Prostate gland (tissue), 2 donors: ENCODE data around the gene GLP2R.

ENCODE experiments used
- POLR2A ChIP-seq: fragments of 450-650 bp; IDR thresholded peaks from one replicate; pipeline ENCODE4 v1.6.1; 2016; ENCODE audit warnings: antibody characterized with exemption, mild to moderate bottlenecking
- POLR2AphosphoS5 ChIP-seq: sonication (generic); formaldehyde crosslinking; IDR thresholded peaks from one replicate; pipeline ENCODE4 v1.6.1; 2017; ENCODE audit warnings: antibody characterized with exemption
- TF ChIP-seq, protein P1 (sequence below), 4 experiments: fragments of 200-600 bp in 2 of 4; fragments of 450-650 bp in 2 of 4; sonication (generic) in 2 of 4; IDR thresholded peaks; 1 replicate in 3 of 4; 2 replicates in 1 of 4; pipeline ENCODE4 v1.5.1; 2016 to 2019; ENCODE audit warnings: antibody characterized with exemption in 4 of 4, mild to moderate bottlenecking in 2 of 4, moderate library complexity in 2 of 4

DNA sequence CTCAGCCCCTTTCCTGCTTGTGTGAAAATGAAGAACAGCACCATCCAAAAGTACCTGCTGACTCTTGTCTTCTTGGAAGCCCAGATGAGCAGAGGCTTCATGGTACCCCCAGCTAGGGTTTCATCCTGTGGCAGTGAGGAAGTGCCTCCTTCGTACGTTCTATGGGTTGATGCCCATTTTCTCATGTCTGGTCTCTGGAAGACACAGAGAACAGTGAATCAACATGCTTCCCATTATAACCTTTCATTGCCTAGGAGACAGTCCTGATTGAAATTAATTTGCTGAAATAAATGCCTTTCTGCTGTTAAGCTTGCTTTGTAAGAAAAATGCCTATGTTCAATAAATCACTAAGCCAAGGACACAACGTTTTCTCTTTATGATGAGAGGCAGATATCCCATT is 42.8 kb downstream of the GLP2R start:
- TF ChIP-seq POLR2A (no peak), POLR2AphosphoS5 (no peak)
- TF ChIP-seq, protein P1, sequence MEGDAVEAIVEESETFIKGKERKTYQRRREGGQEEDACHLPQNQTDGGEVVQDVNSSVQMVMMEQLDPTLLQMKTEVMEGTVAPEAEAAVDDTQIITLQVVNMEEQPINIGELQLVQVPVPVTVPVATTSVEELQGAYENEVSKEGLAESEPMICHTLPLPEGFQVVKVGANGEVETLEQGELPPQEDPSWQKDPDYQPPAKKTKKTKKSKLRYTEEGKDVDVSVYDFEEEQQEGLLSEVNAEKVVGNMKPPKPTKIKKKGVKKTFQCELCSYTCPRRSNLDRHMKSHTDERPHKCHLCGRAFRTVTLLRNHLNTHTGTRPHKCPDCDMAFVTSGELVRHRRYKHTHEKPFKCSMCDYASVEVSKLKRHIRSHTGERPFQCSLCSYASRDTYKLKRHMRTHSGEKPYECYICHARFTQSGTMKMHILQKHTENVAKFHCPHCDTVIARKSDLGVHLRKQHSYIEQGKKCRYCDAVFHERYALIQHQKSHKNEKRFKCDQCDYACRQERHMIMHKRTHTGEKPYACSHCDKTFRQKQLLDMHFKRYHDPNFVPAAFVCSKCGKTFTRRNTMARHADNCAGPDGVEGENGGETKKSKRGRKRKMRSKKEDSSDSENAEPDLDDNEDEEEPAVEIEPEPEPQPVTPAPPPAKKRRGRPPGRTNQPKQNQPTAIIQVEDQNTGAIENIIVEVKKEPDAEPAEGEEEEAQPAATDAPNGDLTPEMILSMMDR (IDR thresholded peaks at IDR 0.05): no peak
